ENCODE data around the gene KASH5. TPM values are rescaled to one million over a fixed set of nuclear protein-coding genes. Genes with fewer than 3 reads are reported as not detected.
"Not testable (repeated sequence)": the region's sequence is repeated elsewhere in the genome, so short reads cannot be mapped to it uniquely, and the experiment has no call there.

The KASH5 gene
- total RNA-seq, 1 donor from 2014 or later: 2.2 TPM

GRCh38 chr19:49363268-49364082, 24.6 kb upstream of the KASH5 start, which contains the start of gene DKKL1:
Gene DKKL1 (plus strand): TSS chr19:49363877. CDS start chr19:49363999, 122 bp downstream.
- H3K36me3 ChIP-seq: peaks cover 10% of the 10 kb centered on the region
- peak within 1 kb of the TSS; percentile 76 for H3K4me3 ChIP-seq
- intact Hi-C loops (cut with DNase I): no loop called here

DNA sequence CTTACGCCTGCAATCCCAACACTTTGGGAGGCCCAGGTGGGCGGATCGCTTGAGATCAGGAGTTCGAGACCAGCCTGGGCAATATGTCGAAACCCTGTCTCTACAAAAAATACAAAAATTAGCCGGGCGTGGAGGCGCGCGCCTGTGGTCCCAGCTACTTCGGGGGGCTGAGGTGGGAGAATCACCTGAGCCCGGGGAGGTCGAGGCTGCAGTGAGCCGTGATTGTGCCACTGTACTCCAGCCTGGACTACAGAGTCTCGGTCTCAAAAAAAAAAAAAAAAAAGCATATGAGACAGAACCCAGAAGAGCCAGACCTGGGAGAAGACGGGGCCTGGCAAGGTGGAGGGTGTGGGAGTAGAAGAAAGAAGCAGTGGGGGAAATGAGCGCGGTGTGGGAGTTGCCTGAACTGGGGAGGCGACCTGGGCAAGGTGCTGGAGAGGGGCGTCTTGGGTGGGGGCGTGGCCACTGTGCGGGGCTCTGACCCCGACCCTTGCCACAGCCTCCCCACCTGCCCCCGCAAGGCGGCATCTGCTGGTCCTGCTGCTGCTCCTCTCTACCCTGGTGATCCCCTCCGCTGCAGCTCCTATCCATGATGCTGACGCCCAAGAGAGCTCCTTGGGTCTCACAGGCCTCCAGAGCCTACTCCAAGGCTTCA, 23.8 kb upstream of the KASH5 start:
- TF ChIP-seq CTCF (IDR thresholded peaks at IDR 0.05): no peak
- ATAC-seq (no peak), DNase-seq (no peak)
- H3K27me3 ChIP-seq: no peaks in the 10 kb centered on the region
- H3K27ac ChIP-seq: peak overlapping the region; percentile 12
- peaks cover 3% of the 10 kb centered on the region for H3K36me3 ChIP-seq
- peaks cover 7% of the 10 kb centered on the region for H3K4me1 ChIP-seq
- H3K9me3 ChIP-seq: peaks cover 8% of the 10 kb centered on the region
- H3K4me3 ChIP-seq: peak overlapping the region; percentile 33
- intact Hi-C loops (cut with DNase I): no loop called here

More at GRCh38 chr19:49363268-49364082, 24.6 kb upstream of the KASH5 start, which contains the start of gene DKKL1:
- H3K9me3 ChIP-seq: peaks cover 2% of the 10 kb centered on the region
- DNase-seq: peak; percentile 99
- peak; percentile 95 for ATAC-seq
- peaks cover 7% of the 10 kb centered on the region for H3K4me1 ChIP-seq
- peak within 1 kb of the TSS; percentile 88 for H3K27ac ChIP-seq
- peak; percentile 21 for TF ChIP-seq CTCF (IDR thresholded peaks at IDR 0.05)
- no peaks in the 10 kb centered on the region for H3K27me3 ChIP-seq

DNA sequence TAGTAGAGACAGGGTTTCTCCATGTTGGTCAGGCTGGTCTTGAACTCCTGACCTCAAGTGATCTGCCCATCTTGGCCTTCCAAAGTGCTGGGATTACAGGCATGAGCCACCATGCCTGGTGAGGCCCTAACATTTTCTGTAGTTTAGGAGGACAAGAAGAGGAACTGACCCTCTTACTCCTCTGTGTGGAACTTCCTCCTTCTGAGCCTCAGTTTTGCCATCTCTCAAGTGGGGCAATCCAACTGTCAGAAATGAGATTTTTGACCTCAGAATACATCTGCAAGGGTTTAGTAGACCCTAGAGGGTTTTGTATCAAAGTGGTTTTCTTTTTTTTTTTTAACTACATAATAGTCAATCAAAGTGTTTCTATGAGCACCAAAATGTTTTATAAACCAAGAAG, 21.9 kb upstream of the KASH5 start:
- peaks cover 8% of the 10 kb centered on the region for H3K9me3 ChIP-seq
- intact Hi-C loops (cut with DNase I): no loop called here
- peaks cover 7% of the 10 kb centered on the region for H3K4me1 ChIP-seq
- DNase-seq (no peak), ATAC-seq (no peak)
- H3K27ac ChIP-seq: no peak overlapping the region
- H3K27me3 ChIP-seq: no peaks in the 10 kb centered on the region
- TF ChIP-seq CTCF (IDR thresholded peaks at IDR 0.05): no peak
- H3K36me3 ChIP-seq: no peaks in the 10 kb centered on the region
- H3K4me3 ChIP-seq: no peak overlapping the region

DNA sequence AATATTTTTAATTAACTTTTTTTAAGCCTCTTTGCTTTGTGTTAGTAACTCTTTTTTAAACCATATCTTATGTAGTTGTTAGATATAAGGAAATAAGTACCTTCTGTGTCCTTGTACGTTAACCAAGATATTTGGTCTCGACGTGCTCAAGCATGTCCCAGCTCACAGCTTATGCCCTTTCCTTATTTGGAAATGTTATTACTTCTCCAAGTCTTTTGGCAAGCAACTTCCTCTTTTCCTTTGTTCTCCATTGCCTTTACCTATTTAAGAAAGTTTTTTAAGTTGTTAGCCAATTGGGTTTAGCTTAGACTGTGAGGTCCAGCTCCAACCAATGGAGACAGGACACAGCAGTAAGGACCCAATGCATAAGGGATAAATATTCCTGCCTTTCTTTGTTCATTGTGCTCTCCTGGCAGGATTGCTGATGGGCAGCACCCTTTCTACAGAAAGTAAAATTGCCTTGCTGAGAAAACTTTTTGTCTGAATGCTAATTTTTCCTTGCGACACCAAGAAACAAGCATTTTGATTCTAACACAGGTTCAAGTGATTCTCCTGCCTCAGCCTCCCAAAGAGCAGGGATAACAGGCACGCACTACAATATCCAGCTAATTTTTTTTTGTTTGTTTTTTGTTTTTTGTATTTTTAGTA, 19.2 kb upstream of the KASH5 start:
- Histone ChIP-seq H3K9me3 (peaks cover 8% of the 10 kb centered on the region), H3K4me1 (no peaks in the 10 kb centered on the region), H3K27ac (no peak overlapping the region), H3K27me3 (no peaks in the 10 kb centered on the region), H3K36me3 (no peaks in the 10 kb centered on the region), H3K4me3 (no peak overlapping the region)
- no peak for TF ChIP-seq CTCF (IDR thresholded peaks at IDR 0.05)
- DNase-seq (no peak), ATAC-seq (no peak)
- intact Hi-C loops (cut with DNase I): no loop called here

- ATAC-seq (no peak), DNase-seq (no peak)
- no peaks in the 10 kb centered on the region for H3K36me3 ChIP-seq
- H3K4me1 ChIP-seq: no peaks in the 10 kb centered on the region
- intact Hi-C loops (cut with DNase I): no loop called here
- no peak for TF ChIP-seq CTCF (IDR thresholded peaks at IDR 0.05)
- H3K27ac ChIP-seq: no peak overlapping the region
- no peak overlapping the region for H3K4me3 ChIP-seq
- H3K9me3 ChIP-seq: peaks cover 8% of the 10 kb centered on the region
- H3K27me3 ChIP-seq: no peaks in the 10 kb centered on the region
Measured at GRCh38 chr19:49371184-49371583, 16.9 kb upstream of the KASH5 start.

DNA sequence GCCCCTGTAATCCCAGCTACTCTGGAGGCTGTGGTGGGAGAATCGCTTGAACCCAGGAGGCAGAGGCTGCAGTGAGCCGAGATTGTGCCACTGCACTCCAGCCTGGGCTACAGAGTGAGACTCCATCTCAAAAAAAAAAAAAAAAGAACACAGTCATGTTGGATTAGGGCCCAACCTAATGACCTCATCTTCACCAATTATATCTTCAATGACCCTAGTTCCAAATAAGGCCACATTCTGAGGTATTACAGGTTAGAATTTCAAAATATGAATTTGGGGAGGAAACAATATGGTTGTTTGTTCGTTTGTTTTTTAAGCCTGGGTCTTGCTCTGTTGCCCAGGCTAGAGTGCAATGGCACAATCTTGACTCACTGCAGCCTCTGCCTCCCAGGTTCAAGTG, 14.9 kb upstream of the KASH5 start:
- DNase-seq; H3K27ac ChIP-seq; H3K4me1 ChIP-seq; H3K27me3 ChIP-seq; H3K4me3 ChIP-seq; ATAC-seq; H3K9me3 ChIP-seq; intact Hi-C loops (cut with DNase I); H3K36me3 ChIP-seq: not testable (repeated sequence)

All from upper lobe of right lung (tissue), 1 donor.